GM21723 (cell line): ENCODE results near the gene MADCAM1.

Source experiments
- ATAC-seq: cut with Tn5 transposase; IDR thresholded peaks from one replicate; pipeline ENCODE4 v1.9.1; 2021; ENCODE audit warnings: mild to moderate bottlenecking, moderate library complexity; ENCODE audit not compliant: unreplicated experiment

Gene MADCAM1

GRCh38 chr19:488505-489417 lies 7.5 kb upstream of the MADCAM1 start:
- peak; percentile 83 for ATAC-seq

GRCh38 chr19:489418-490196 lies 6.7 kb upstream of the MADCAM1 start:
- ATAC-seq, result no peak

GRCh38 chr19:491146-491741 lies 5.0 kb upstream of the MADCAM1 start:
- no peak for ATAC-seq

GRCh38 chr19:492091-492531 lies 4.2 kb upstream of the MADCAM1 start:
- ATAC-seq, result no peak

GRCh38 chr19:493391-494170 lies 2.7 kb upstream of the MADCAM1 start:
- ATAC-seq, result no peak

- ATAC-seq, result no peak
These were observed 1.9 kb upstream of the MADCAM1 start for GRCh38 chr19:494171-495080.

GRCh38 chr19:495081-495401 lies 1.2 kb upstream of the MADCAM1 start:
- ATAC-seq, result no peak

- no peak for ATAC-seq
These were observed 729 bp upstream of the MADCAM1 start for GRCh38 chr19:495402-496111.

- no peak for ATAC-seq
These were observed 700 bp downstream of the MADCAM1 start for GRCh38 chr19:496986-497385.

- no peak for ATAC-seq
These were observed 1.2 kb downstream of the MADCAM1 start for GRCh38 chr19:497491-497868.

GRCh38 chr19:497869-498510 lies 1.7 kb downstream of the MADCAM1 start:
- no peak for ATAC-seq

GRCh38 chr19:498511-498891 lies 2.2 kb downstream of the MADCAM1 start:
- ATAC-seq, result no peak

- ATAC-seq, result no peak
These were observed 2.8 kb downstream of the MADCAM1 start for GRCh38 chr19:498977-499623.

- ATAC-seq, result no peak
These were observed 5.4 kb downstream of the MADCAM1 start for GRCh38 chr19:501646-502045.

- ATAC-seq, result no peak
These were observed 8.3 kb downstream of the MADCAM1 start for GRCh38 chr19:504616-505015.

GRCh38 chr19:506404-507285 lies 10.4 kb downstream of the MADCAM1 start:
- peak; percentile 70 for ATAC-seq
